ENCODE results near the gene SLC26A9.

Gene SLC26A9

DNA sequence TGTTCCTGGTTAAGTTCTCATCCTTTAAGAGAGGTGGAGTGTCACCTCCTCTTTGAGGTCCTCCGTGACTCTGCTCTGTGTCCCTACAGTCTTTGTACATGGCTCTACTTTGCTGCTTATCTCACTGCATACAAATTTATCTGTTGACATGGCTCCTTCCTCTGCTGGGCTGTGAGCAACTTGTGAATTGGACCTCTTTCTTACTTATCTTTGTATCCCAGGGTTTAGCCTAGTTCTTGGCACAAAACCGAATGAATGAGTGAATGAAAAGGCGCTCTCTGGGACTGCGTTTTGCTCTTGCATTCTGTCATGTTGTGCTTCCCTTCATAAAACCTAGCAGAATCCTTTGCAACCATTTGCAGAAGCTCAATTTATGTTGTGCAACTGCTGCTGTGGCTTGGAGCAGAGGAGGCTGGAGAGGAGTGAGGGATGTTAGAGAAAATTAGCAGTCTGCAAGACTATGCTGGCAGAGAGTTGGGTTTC is 12.4 kb downstream of the SLC26A9 start:
- TF ChIP-seq, protein P1, sequence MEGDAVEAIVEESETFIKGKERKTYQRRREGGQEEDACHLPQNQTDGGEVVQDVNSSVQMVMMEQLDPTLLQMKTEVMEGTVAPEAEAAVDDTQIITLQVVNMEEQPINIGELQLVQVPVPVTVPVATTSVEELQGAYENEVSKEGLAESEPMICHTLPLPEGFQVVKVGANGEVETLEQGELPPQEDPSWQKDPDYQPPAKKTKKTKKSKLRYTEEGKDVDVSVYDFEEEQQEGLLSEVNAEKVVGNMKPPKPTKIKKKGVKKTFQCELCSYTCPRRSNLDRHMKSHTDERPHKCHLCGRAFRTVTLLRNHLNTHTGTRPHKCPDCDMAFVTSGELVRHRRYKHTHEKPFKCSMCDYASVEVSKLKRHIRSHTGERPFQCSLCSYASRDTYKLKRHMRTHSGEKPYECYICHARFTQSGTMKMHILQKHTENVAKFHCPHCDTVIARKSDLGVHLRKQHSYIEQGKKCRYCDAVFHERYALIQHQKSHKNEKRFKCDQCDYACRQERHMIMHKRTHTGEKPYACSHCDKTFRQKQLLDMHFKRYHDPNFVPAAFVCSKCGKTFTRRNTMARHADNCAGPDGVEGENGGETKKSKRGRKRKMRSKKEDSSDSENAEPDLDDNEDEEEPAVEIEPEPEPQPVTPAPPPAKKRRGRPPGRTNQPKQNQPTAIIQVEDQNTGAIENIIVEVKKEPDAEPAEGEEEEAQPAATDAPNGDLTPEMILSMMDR (IDR thresholded peaks at IDR 0.05; ENCODE audit: extremely low read depth, missing control alignments) = no peak
- DNase-seq (ENCODE audit: low spot score) = no peak

DNA sequence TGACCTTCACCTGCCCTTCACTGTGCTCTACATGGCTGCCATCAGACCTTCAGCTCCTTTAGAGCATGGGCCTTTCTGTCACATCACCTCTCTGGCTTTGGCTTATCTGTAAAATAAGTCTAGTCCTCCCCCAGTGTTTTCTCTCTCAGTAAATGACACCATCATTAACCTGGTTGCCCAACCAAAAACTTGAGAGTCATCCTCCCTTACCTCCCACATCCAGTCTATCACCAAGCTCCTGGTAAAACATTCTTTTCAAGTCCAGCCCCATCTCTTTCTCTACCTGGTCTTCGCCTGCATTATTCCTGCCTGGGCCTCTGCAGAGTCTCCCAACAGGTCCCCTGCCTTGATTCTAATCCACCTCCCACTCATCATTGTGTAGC is 13.1 kb downstream of the SLC26A9 start:
- no peak for DNase-seq (ENCODE audit: low spot score)
- TF ChIP-seq, protein P1 (IDR thresholded peaks at IDR 0.05; ENCODE audit: extremely low read depth, missing control alignments) = no peak

DNA sequence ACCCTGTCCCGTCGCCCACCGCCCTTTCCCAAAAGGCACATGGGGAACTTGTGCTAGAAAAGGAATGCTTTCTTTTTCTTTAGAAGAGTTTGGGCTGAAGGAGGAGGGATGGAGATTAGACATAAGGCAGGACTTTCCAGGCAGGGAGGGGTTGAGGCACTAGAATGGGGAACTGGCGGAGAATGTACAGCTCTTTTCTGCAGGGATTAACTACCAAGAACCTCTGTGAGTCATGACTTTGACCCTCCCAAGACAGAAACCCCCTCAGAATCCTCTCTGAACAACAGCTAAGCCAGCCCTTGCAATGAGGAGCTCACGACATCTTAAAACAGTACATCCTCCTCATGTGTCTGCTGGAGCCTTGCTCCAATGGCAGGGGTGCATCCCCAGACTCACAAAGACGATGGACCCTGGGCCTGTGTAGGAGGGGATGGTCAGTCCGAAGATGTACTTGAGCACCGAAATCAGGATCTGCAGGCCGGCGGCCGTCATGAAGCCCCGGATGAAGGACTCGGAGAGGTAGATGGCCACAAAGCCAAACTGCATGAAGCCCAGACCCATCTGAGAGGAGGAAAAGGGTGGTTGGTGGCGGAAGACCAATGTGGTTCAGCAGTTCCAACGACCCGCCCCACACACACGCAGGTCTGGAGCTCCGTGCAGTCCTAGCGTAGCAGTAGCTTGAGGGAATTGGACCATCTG is 13.6 kb downstream of the SLC26A9 start:
- DNase-seq (ENCODE audit: low spot score) = no peak
- TF ChIP-seq, protein P1 (IDR thresholded peaks at IDR 0.05; ENCODE audit: extremely low read depth, missing control alignments) = no peak

DNA sequence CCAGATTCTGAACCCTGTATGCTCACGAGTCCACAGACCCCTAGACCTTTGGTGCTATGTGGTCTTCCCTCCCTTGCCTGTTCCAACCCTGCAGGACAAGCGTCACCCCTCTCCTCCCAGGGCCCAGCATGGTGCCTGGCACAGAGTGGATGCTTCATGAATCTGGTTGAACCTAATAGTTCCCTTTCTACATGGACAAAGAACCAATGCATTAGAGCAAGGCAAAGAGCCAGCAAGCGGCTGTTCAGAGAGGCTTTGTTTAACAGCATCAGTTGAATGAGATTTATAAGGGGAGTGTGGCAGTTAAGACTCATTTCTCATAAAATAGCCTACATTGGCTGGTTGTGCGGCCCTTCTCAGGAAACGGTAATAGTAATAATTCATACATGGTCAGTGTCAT is 14.9 kb downstream of the SLC26A9 start:
- DNase-seq (ENCODE audit: low spot score) = no peak
- TF ChIP-seq, protein P1 (IDR thresholded peaks at IDR 0.05; ENCODE audit: extremely low read depth, missing control alignments) = no peak

DNA sequence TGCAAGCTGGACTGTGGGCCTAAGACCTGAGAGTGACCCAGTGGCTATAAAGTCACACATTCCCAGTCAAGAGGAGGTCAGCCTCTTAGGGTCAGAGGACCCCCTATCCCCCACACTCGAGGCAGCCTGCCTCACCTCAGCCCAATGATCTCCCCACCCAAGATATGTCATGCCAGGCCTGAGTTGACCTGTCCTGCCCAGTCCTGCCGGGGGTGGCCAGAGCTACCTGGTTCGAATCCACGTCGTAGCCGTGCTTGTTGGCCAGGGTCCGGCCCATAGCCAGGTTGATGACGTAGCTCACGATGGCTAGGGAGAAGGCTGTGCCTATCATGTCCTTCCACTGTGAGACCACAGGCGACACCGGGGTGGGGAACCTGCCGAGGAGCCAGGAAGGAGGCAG is 15.6 kb downstream of the SLC26A9 start:
- DNase-seq (ENCODE audit: low spot score) = no peak
- TF ChIP-seq, protein P1 (IDR thresholded peaks at IDR 0.05; ENCODE audit: extremely low read depth, missing control alignments) = no peak

DNA sequence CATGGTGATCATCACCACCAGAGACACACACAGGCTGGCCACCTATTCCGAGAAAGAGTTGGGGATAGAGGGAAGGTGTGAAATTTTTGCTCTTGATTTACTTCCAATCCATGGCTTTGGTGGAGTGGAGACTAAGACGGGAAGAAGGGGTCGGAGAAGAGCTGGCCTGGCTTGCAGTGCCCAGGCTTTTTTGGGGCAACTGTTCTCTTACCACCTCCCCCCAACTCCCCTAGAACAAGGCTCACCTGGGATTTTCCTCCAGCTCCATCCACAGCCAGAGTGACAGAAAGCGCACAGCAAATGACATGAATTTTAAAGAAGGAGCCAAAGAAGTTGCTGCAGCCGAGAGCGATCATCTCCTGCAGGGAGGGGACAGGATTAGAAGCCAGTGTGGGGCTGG is 16.0 kb downstream of the SLC26A9 start:
- DNase-seq (ENCODE audit: low spot score) = no peak
- TF ChIP-seq, protein P1 (IDR thresholded peaks at IDR 0.05; ENCODE audit: extremely low read depth, missing control alignments) = no peak

DNA sequence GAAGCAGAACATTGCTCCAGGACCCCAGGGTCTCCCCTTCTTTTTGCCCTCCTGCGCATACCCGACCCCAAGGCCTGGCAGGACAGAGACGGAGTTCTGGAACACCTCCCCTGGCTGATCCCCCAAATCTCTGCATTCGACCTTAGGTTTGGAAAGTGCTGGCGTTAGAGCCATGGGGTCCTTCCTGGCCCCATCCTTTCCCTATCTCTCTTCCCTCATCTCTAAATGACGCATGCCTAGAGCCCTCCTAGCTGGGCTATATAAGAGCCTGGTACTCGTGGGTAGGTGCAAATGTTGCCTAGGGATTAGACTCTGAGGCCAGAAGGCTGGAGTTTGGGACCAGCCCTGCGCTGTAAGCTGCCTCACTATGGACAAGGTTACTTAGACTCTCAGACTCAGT is 16.6 kb downstream of the SLC26A9 start:
- no peak for DNase-seq (ENCODE audit: low spot score)
- TF ChIP-seq, protein P1 (IDR thresholded peaks at IDR 0.05; ENCODE audit: extremely low read depth, missing control alignments) = no peak
